ENCODE data around the gene EEF1AKMT4. TPM values are rescaled to one million over a fixed set of nuclear protein-coding genes. Genes with fewer than 3 reads are reported as not detected.

The EEF1AKMT4 gene
- total RNA-seq, 1 experiment from 2014 or later = 7.8 TPM

- Histone ChIP-seq H3K4me3 (ENCODE audit: low read depth, low read length, poor library complexity, severe bottlenecking) (peak overlapping the region; percentile 88), H3K9me3 (ENCODE audit: low read depth, low read length, poor library complexity, severe bottlenecking) (no peaks in the 10 kb centered on the region), H3K4me1 (ENCODE audit: insufficient read depth, low read length, poor library complexity, severe bottlenecking) (peaks cover 9% of the 10 kb centered on the region), H3K27me3 (replicated peaks; ENCODE audit: insufficient read depth, low read depth, low read length, poor library complexity) (no peaks in the 10 kb centered on the region), H3K27ac (ENCODE audit: low read depth, low read length, poor library complexity, severe bottlenecking) (peak overlapping the region; percentile 80), H3K36me3 (ENCODE audit: insufficient read depth, low read length, poor library complexity, severe bottlenecking) (peaks cover 56% of the 10 kb centered on the region)
- no peak for DNase-seq (ENCODE audit: low spot score)
- no TSS peak for BruUV-seq (replicated peaks)
- ChIA-PET POLR2A (ENCODE audit: low non-redundant PET) (no interaction called here), CTCF (no interaction called here)
- TF ChIP-seq, protein P1, sequence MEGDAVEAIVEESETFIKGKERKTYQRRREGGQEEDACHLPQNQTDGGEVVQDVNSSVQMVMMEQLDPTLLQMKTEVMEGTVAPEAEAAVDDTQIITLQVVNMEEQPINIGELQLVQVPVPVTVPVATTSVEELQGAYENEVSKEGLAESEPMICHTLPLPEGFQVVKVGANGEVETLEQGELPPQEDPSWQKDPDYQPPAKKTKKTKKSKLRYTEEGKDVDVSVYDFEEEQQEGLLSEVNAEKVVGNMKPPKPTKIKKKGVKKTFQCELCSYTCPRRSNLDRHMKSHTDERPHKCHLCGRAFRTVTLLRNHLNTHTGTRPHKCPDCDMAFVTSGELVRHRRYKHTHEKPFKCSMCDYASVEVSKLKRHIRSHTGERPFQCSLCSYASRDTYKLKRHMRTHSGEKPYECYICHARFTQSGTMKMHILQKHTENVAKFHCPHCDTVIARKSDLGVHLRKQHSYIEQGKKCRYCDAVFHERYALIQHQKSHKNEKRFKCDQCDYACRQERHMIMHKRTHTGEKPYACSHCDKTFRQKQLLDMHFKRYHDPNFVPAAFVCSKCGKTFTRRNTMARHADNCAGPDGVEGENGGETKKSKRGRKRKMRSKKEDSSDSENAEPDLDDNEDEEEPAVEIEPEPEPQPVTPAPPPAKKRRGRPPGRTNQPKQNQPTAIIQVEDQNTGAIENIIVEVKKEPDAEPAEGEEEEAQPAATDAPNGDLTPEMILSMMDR (conservative IDR thresholded peaks at IDR 0.05; ENCODE audit: low read depth, low read length) = no peak
- no peak for TF ChIP-seq EZH2 (IDR thresholded peaks at IDR 0.05; ENCODE audit: borderline replicate concordance, low read depth, low read length, poor library complexity, severe bottlenecking)
- intact Hi-C loops (cut with micrococcal nuclease; ENCODE audit: unreplicated experiment) = loop anchor here (1.0 kb wide), 1 partner anchor 14 kb away; the partner anchor contains the start of gene EIF4G1
Observed at GRCh38 chr3:184300378-184300720, 50.9 kb downstream of the EEF1AKMT4 start.

GRCh38 chr3:184305577-184305976 lies 56.1 kb downstream of the EEF1AKMT4 start:
- no peak overlapping the region for H3K27ac ChIP-seq (ENCODE audit: low read depth, low read length, poor library complexity, severe bottlenecking)
- intact Hi-C loops (cut with micrococcal nuclease; ENCODE audit: unreplicated experiment) = no loop called here

GRCh38 chr3:184306341-184306972 lies 57.0 kb downstream of the EEF1AKMT4 start:
- POLR2A ChIA-PET (ENCODE audit: low non-redundant PET) = no interaction called here
- TF ChIP-seq EZH2 (IDR thresholded peaks at IDR 0.05; ENCODE audit: borderline replicate concordance, low read depth, low read length, poor library complexity, severe bottlenecking) = no peak
- TF ChIP-seq, protein P1 (conservative IDR thresholded peaks at IDR 0.05; ENCODE audit: low read depth, low read length) = no peak
- CTCF ChIA-PET = no interaction called here
- Histone ChIP-seq H3K27ac (ENCODE audit: low read depth, low read length, poor library complexity, severe bottlenecking) (no peak overlapping the region), H3K9me3 (ENCODE audit: low read depth, low read length, poor library complexity, severe bottlenecking) (no peaks in the 10 kb centered on the region), H3K4me3 (ENCODE audit: low read depth, low read length, poor library complexity, severe bottlenecking) (no peak overlapping the region), H3K36me3 (ENCODE audit: insufficient read depth, low read length, poor library complexity, severe bottlenecking) (peaks cover 76% of the 10 kb centered on the region), H3K27me3 (replicated peaks; ENCODE audit: insufficient read depth, low read depth, low read length, poor library complexity) (no peaks in the 10 kb centered on the region), H3K4me1 (ENCODE audit: insufficient read depth, low read length, poor library complexity, severe bottlenecking) (no peaks in the 10 kb centered on the region)
- intact Hi-C loops (cut with micrococcal nuclease; ENCODE audit: unreplicated experiment) = no loop called here
- no peak for DNase-seq (ENCODE audit: low spot score)
- BruUV-seq (replicated peaks) = no TSS peak

More at GRCh38 chr3:184305577-184305976, 56.1 kb downstream of the EEF1AKMT4 start:
- no TSS peak for BruUV-seq (replicated peaks)
- Histone ChIP-seq H3K4me1 (ENCODE audit: insufficient read depth, low read length, poor library complexity, severe bottlenecking) (peaks cover 3% of the 10 kb centered on the region), H3K36me3 (ENCODE audit: insufficient read depth, low read length, poor library complexity, severe bottlenecking) (peaks cover 85% of the 10 kb centered on the region), H3K4me3 (ENCODE audit: low read depth, low read length, poor library complexity, severe bottlenecking) (no peak overlapping the region), H3K9me3 (ENCODE audit: low read depth, low read length, poor library complexity, severe bottlenecking) (no peaks in the 10 kb centered on the region), H3K27me3 (replicated peaks; ENCODE audit: insufficient read depth, low read depth, low read length, poor library complexity) (no peaks in the 10 kb centered on the region)
- POLR2A ChIA-PET (ENCODE audit: low non-redundant PET) = no interaction called here
- TF ChIP-seq, protein P1 (conservative IDR thresholded peaks at IDR 0.05; ENCODE audit: low read depth, low read length) = peak; percentile 49
- TF ChIP-seq EZH2 (IDR thresholded peaks at IDR 0.05; ENCODE audit: borderline replicate concordance, low read depth, low read length, poor library complexity, severe bottlenecking) = no peak
- CTCF ChIA-PET = interaction anchor here (0.7 kb wide), 1 partner anchor 257 kb away, joined by 3 read pairs; no protein-coding TSS in a partner anchor
- peak; percentile 39 for DNase-seq (ENCODE audit: low spot score)
